ENCODE results near the gene SEBOX. TPM values are rescaled to one million over a fixed set of nuclear protein-coding genes. Genes with fewer than 3 reads are reported as not detected.

Gene SEBOX
- total RNA-seq, 2 donors from 2014 or later = not detected

- H3K9ac ChIP-seq (ENCODE audit: extremely low read depth, low read length, poor library complexity, severe bottlenecking) = no peak overlapping the region
- Mint-ChIP-seq H3K27me3 (ENCODE audit: insufficient read depth) (peaks cover 7% of the 10 kb centered on the region), H3K9me3 (no peaks in the 10 kb centered on the region), H3K36me3 (ENCODE audit: low read depth) (peaks cover 25% of the 10 kb centered on the region), H3K4me1 (peaks cover 14% of the 10 kb centered on the region), H3K4me3 (no peak overlapping the region), H3K27ac (no peak overlapping the region)
- no peak overlapping the region for H3K27ac ChIP-seq (ENCODE audit: low read depth, low read length)
- H3K4me3 ChIP-seq (ENCODE audit: low read length) = no peak overlapping the region
- no peak for TF ChIP-seq CTCF (conservative IDR thresholded peaks at IDR 0.05)
- H3K27me3 ChIP-seq (ENCODE audit: control insufficient read depth, insufficient read depth, low read length, poor library complexity, severe bottlenecking) = peaks cover 40% of the 10 kb centered on the region
- peaks cover 7% of the 10 kb centered on the region for H3K4me1 ChIP-seq (ENCODE audit: control insufficient read depth, insufficient read depth, low read length)
- WGBS, 2 experiments (ENCODE audit: insufficient coverage in 1 of 2, insufficient read length in 1 of 2) = 86 to 92% methylated on average over 1 to 3 of the region's 3 CpGs
- H3K36me3 ChIP-seq (ENCODE audit: control insufficient read depth, insufficient read depth, low read length) = peaks cover 18% of the 10 kb centered on the region
- DNase-seq = no peak
- no peaks in the 10 kb centered on the region for H3K9me3 ChIP-seq (ENCODE audit: control insufficient read depth, low read length)
These were observed 488 bp upstream of the SEBOX start for GRCh38 chr17:28365487-28365886.

GRCh38 chr17:28363776-28364650 lies 986 bp downstream of the SEBOX start:
- H3K27ac ChIP-seq (ENCODE audit: low read depth, low read length) = no peak overlapping the region
- no peak overlapping the region for H3K4me3 ChIP-seq (ENCODE audit: low read length)
- no peak overlapping the region for H3K27ac Mint-ChIP-seq
- no peak overlapping the region for H3K4me3 Mint-ChIP-seq
- 94 to 95% methylated on average over 7 to 8 of the region's 8 CpGs for WGBS, 2 experiments (ENCODE audit: insufficient coverage in 1 of 2, insufficient read length in 1 of 2)
- H3K36me3 ChIP-seq (ENCODE audit: control insufficient read depth, insufficient read depth, low read length) = peaks cover 30% of the 10 kb centered on the region
- H3K9me3 ChIP-seq (ENCODE audit: control insufficient read depth, low read length) = no peaks in the 10 kb centered on the region
- peaks cover 34% of the 10 kb centered on the region for H3K36me3 Mint-ChIP-seq (ENCODE audit: low read depth)
- H3K4me1 ChIP-seq (ENCODE audit: control insufficient read depth, insufficient read depth, low read length) = no peaks in the 10 kb centered on the region
- no peak for TF ChIP-seq CTCF (conservative IDR thresholded peaks at IDR 0.05)
- peaks cover 4% of the 10 kb centered on the region for H3K4me1 Mint-ChIP-seq
- H3K27me3 ChIP-seq (ENCODE audit: control insufficient read depth, insufficient read depth, low read length, poor library complexity, severe bottlenecking) = peaks cover 40% of the 10 kb centered on the region
- H3K9ac ChIP-seq (ENCODE audit: extremely low read depth, low read length, poor library complexity, severe bottlenecking) = no peak overlapping the region
- DNase-seq = no peak
- H3K9me3 Mint-ChIP-seq = no peaks in the 10 kb centered on the region
- peaks cover 7% of the 10 kb centered on the region for H3K27me3 Mint-ChIP-seq (ENCODE audit: insufficient read depth)

GRCh38 chr17:28363186-28363585 lies 1.8 kb downstream of the SEBOX start:
- H3K27ac Mint-ChIP-seq = no peak overlapping the region

More at GRCh38 chr17:28363186-28363585, 1.8 kb downstream of the SEBOX start:
- Histone ChIP-seq H3K9me3 (ENCODE audit: control insufficient read depth, low read length) (no peaks in the 10 kb centered on the region), H3K4me3 (ENCODE audit: low read length) (no peak overlapping the region), H3K4me1 (ENCODE audit: control insufficient read depth, insufficient read depth, low read length) (peaks cover 3% of the 10 kb centered on the region), H3K9ac (ENCODE audit: extremely low read depth, low read length, poor library complexity, severe bottlenecking) (no peak overlapping the region), H3K27me3 (ENCODE audit: control insufficient read depth, insufficient read depth, low read length, poor library complexity, severe bottlenecking) (peaks cover 40% of the 10 kb centered on the region), H3K27ac (ENCODE audit: low read depth, low read length) (no peak overlapping the region), H3K36me3 (ENCODE audit: control insufficient read depth, insufficient read depth, low read length) (peaks cover 33% of the 10 kb centered on the region)
- Mint-ChIP-seq H3K4me1 (peaks cover 6% of the 10 kb centered on the region), H3K4me3 (no peak overlapping the region), H3K27me3 (ENCODE audit: insufficient read depth) (peaks cover 5% of the 10 kb centered on the region), H3K36me3 (ENCODE audit: low read depth) (peaks cover 37% of the 10 kb centered on the region), H3K9me3 (no peaks in the 10 kb centered on the region)
- 68 to 90% methylated on average over 5 of the region's 5 CpGs for WGBS, 2 experiments (ENCODE audit: insufficient coverage in 1 of 2, insufficient read length in 1 of 2)
- TF ChIP-seq CTCF (conservative IDR thresholded peaks at IDR 0.05) = no peak
- peak; percentile 36 for DNase-seq

Measured in endodermal cell (in vitro differentiated cells).